Nephron (organoid): ENCODE results near the gene DOK5.

ENCODE experiments used
- H3K27ac Mint-ChIP-seq, 3 experiments: 2 replicates each; pipeline ENCODE4 v1.8.0; 2020; ENCODE audit warnings: mixed read lengths in 3 of 3, mild to moderate bottlenecking in 2 of 3, moderate library complexity in 1 of 3
- H3K27me3 Mint-ChIP-seq: 2 replicates; pipeline ENCODE4 v1.8.0; 2021; ENCODE audit warnings: low read depth, mild to moderate bottlenecking, moderate library complexity, mixed read lengths
- H3K36me3 Mint-ChIP-seq: 2 replicates; pipeline ENCODE4 v1.8.0; 2020; ENCODE audit warnings: low read depth, mixed read lengths
- H3K4me1 Mint-ChIP-seq: 2 replicates; pipeline ENCODE4 v1.8.0; 2020; ENCODE audit warnings: mixed read lengths
- H3K4me3 Mint-ChIP-seq, 3 experiments: 2 replicates each; pipeline ENCODE4 v1.8.0; 2020; ENCODE audit warnings: mild to moderate bottlenecking in 3 of 3, mixed read lengths in 3 of 3, moderate library complexity in 2 of 3
- H3K9me3 Mint-ChIP-seq: 2 replicates; pipeline ENCODE4 v1.8.0; 2020; ENCODE audit warnings: mixed read lengths
- TF ChIP-seq, protein P1 (sequence below), 3 experiments: fragments of 200-600 bp; sonication (generic); IDR thresholded peaks; one replicate each; pipeline ENCODE4 v1.5.0; 2021; ENCODE audit warnings: antibody characterized with exemption in 3 of 3; ENCODE audit not compliant: unreplicated experiment in 3 of 3

Gene DOK5

DNA sequence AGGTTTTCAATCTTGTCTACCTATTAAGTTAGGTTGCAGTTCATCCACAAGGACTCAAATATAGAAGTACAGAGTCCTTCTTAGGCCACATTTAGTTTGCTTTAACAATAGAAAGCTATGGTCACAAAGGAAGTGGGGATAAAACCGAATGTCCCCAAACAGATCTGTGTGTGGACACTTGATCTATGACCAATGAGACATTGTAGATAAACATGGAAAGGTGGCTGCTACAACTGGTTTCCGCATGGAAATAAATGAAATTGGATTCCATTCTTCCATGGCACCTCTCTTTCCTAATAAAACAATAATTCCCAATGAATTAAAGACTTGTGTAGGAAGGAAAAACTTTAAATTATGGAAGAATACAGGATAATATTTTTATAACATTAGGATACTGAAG lies 20.4 kb upstream of the DOK5 start:
- no peak overlapping the region for H3K4me3 Mint-ChIP-seq
- H3K27me3 Mint-ChIP-seq = no peaks in the 10 kb centered on the region
- TF ChIP-seq, protein P1, sequence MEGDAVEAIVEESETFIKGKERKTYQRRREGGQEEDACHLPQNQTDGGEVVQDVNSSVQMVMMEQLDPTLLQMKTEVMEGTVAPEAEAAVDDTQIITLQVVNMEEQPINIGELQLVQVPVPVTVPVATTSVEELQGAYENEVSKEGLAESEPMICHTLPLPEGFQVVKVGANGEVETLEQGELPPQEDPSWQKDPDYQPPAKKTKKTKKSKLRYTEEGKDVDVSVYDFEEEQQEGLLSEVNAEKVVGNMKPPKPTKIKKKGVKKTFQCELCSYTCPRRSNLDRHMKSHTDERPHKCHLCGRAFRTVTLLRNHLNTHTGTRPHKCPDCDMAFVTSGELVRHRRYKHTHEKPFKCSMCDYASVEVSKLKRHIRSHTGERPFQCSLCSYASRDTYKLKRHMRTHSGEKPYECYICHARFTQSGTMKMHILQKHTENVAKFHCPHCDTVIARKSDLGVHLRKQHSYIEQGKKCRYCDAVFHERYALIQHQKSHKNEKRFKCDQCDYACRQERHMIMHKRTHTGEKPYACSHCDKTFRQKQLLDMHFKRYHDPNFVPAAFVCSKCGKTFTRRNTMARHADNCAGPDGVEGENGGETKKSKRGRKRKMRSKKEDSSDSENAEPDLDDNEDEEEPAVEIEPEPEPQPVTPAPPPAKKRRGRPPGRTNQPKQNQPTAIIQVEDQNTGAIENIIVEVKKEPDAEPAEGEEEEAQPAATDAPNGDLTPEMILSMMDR (IDR thresholded peaks at IDR 0.05; ENCODE audit: unreplicated experiment in 3 of 3) = no peak
- peaks cover 5% of the 10 kb centered on the region for H3K4me1 Mint-ChIP-seq
- no peaks in the 10 kb centered on the region for H3K36me3 Mint-ChIP-seq
- peaks cover 6% of the 10 kb centered on the region for H3K9me3 Mint-ChIP-seq
- H3K27ac Mint-ChIP-seq = no peak overlapping the region

DNA sequence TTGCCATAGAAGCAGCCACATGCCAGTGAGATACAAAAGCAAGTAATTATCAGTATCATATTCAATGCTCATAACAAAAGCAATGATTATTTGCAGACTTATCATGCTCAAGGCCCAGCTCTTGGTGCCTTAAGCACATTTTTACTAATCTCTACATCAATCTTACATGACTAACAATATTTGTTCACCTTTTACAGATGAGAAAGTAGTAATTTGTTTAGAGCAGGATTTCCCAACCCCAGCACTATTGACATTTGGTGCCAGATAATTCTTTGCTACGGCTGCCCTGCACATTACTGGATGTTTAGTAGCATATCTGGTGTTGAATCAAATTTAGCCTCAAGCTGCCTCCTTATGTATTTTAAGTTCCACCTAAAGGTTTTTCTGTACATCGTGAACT lies 19.0 kb upstream of the DOK5 start:
- TF ChIP-seq, protein P1 (IDR thresholded peaks at IDR 0.05; ENCODE audit: unreplicated experiment in 3 of 3) = no peak
- Mint-ChIP-seq H3K36me3 (no peaks in the 10 kb centered on the region), H3K27me3 (no peaks in the 10 kb centered on the region), H3K4me3 (no peak overlapping the region), H3K9me3 (peaks cover 6% of the 10 kb centered on the region), H3K4me1 (peaks cover 5% of the 10 kb centered on the region), H3K27ac (no peak overlapping the region)

DNA sequence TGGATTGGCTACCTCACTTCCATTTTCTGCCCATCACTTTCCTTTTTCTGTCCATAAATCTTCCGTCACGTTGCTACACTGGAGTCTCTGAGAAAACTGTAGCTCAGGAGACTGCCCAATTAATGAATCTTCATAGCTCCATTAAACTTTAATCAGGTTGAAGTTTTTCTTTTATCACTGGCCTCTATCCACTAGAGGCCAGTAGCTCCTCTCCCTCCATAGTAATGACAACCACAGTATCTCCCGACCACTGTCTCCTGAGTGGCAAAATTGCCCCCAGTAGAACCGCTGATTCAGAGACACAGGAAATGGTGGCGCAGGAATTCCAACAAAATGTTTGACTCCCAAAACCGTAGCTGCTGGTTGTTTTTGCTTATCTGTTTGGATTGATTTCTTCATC lies 18.4 kb upstream of the DOK5 start:
- Mint-ChIP-seq H3K4me3 (no peak overlapping the region), H3K9me3 (peaks cover 6% of the 10 kb centered on the region), H3K27ac (no peak overlapping the region), H3K27me3 (no peaks in the 10 kb centered on the region), H3K4me1 (peaks cover 5% of the 10 kb centered on the region), H3K36me3 (no peaks in the 10 kb centered on the region)
- TF ChIP-seq, protein P1 (IDR thresholded peaks at IDR 0.05; ENCODE audit: unreplicated experiment in 3 of 3) = no peak

DNA sequence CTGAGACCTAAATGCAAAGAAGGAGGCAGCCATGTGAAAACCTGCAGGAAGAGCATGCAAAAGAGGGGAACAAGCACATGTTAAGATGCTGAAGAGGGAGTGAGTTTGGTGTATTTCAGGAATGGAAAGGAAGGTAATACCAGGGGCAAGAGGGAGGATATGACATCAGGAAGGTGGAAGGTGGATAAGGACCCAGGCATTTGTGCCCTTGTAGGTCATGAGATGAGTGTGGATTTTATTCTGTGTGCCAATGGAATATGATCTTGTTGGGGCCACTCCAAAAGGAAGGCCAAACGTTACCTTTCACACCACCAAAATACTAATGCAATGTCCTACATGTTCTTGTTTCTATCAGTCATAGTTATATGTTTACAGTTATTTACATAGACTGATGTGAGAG lies 17.2 kb upstream of the DOK5 start:
- TF ChIP-seq, protein P1 (IDR thresholded peaks at IDR 0.05; ENCODE audit: unreplicated experiment in 3 of 3) = no peak
- Mint-ChIP-seq H3K27me3 (no peaks in the 10 kb centered on the region), H3K9me3 (peaks cover 2% of the 10 kb centered on the region), H3K27ac (no peak overlapping the region), H3K36me3 (no peaks in the 10 kb centered on the region), H3K4me1 (peaks cover 5% of the 10 kb centered on the region), H3K4me3 (no peak overlapping the region)

DNA sequence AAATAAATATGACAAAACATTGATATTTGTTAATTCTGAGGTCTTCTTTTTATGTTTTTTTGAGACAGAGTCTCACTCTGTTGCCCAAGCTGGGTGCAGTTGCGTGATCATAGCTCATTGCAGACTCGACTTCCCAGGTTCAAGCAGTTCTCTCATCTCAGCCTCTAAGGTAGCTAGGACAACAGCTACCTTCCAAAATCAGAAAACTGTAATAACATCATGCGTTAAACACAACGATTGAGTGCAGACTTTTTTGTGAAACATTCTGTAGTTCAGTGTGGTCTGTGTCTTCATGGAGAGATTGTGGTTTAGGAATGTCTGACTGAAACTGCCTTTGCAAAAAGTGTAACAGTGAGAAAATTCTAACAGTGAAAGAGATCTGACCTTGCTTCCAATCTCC lies 16.1 kb upstream of the DOK5 start:
- Mint-ChIP-seq H3K4me1 (peaks cover 5% of the 10 kb centered on the region), H3K27me3 (no peaks in the 10 kb centered on the region), H3K36me3 (no peaks in the 10 kb centered on the region), H3K27ac (no peak overlapping the region), H3K4me3 (no peak overlapping the region), H3K9me3 (no peaks in the 10 kb centered on the region)
- TF ChIP-seq, protein P1 (IDR thresholded peaks at IDR 0.05; ENCODE audit: unreplicated experiment in 3 of 3) = no peak

DNA sequence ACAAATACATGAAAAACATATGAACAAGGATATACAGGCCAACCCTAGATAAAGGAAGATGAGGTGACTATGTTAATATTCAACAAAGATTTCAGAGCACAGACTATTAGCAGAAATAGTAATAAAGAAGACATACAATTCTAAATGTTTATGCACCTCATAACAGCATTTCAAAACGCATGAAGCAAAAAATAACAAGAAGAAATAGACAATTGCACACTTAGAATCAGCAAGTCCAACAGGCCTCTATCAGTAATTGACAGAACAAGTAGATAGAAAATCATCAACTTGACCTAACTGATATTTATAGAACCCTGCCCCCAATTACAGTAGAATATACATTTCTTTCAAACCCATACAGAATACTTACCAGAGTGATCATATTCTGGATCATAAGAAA lies 11.4 kb upstream of the DOK5 start:
- TF ChIP-seq, protein P1 (IDR thresholded peaks at IDR 0.05; ENCODE audit: unreplicated experiment in 3 of 3) = no peak
- no peak overlapping the region for H3K4me3 Mint-ChIP-seq
- peaks cover 8% of the 10 kb centered on the region for H3K27me3 Mint-ChIP-seq
- no peak overlapping the region for H3K27ac Mint-ChIP-seq
- no peaks in the 10 kb centered on the region for H3K4me1 Mint-ChIP-seq
- no peaks in the 10 kb centered on the region for H3K36me3 Mint-ChIP-seq
- H3K9me3 Mint-ChIP-seq = no peaks in the 10 kb centered on the region
